HepG2 (cell line): ENCODE results near the gene EPB41L5. TPM values are rescaled to one million over a fixed set of nuclear protein-coding genes. Genes with fewer than 3 reads are reported as not detected.

Experiments used
- FOXJ3 ChIP-seq: sonication (generic); formaldehyde crosslinking; IDR thresholded peaks from 2 replicates; pipeline ENCODE4 v1.4.0; 2020; ENCODE audit warnings: missing genetic modification reagents, mild to moderate bottlenecking, borderline replicate concordance
- PCBP2 ChIP-seq: fragments of 200-400 bp; formaldehyde crosslinking; optimal IDR thresholded peaks from 2 replicates; pipeline ENCODE3; 2018; ENCODE audit warnings: low read length, low read depth; ENCODE audit not compliant: poor library complexity, severe bottlenecking
- RXRB ChIP-seq: IDR thresholded peaks from 2 replicates; pipeline ENCODE4 v1.6.1; 2016; ENCODE audit warnings: borderline replicate concordance, missing genetic modification reagents, missing compliant biosample characterization
- SAP130 ChIP-seq: IDR thresholded peaks from 2 replicates; pipeline ENCODE4 v1.6.1; 2016; ENCODE audit warnings: low read depth
- SRSF1 ChIP-seq: fragments of 200-400 bp; formaldehyde crosslinking; optimal IDR thresholded peaks from 2 replicates; pipeline ENCODE3; 2017; ENCODE audit warnings: mild to moderate bottlenecking, low read depth, low read length, moderate library complexity
- ZBTB42 ChIP-seq: sonication (generic); formaldehyde crosslinking; IDR thresholded peaks from 2 replicates; pipeline ENCODE4 v1.5.0; 2020; ENCODE audit warnings: mild to moderate bottlenecking, missing genetic modification reagents
- ZKSCAN1 ChIP-seq: fragments of 150-350 bp; IDR thresholded peaks from 2 replicates; pipeline ENCODE4 v1.6.1; 2014; ENCODE audit warnings: low read length
- ZNF225 ChIP-seq: sonication (generic); formaldehyde crosslinking; IDR thresholded peaks from 2 replicates; pipeline ENCODE4 v1.4.0; 2020; ENCODE audit warnings: mild to moderate bottlenecking, missing genetic modification reagents
- ZNF563 ChIP-seq: sonication (generic); formaldehyde crosslinking; IDR thresholded peaks from 2 replicates; pipeline ENCODE4 v1.8.0; 2022; ENCODE audit warnings: mild to moderate bottlenecking, moderate library complexity, missing genetic modification reagents
- ZNF678 ChIP-seq: sonication (generic); formaldehyde crosslinking; IDR thresholded peaks from 2 replicates; pipeline ENCODE4 v1.4.0; 2020; ENCODE audit warnings: mild to moderate bottlenecking, missing genetic modification reagents
- ZNF687 ChIP-seq: sonication (generic); formaldehyde crosslinking; IDR thresholded peaks from 2 replicates; pipeline ENCODE4 v1.5.1; 2020; ENCODE audit warnings: mild to moderate bottlenecking, missing genetic modification reagents, moderate library complexity
- ZNF883 ChIP-seq: sonication (generic); formaldehyde crosslinking; IDR thresholded peaks from 2 replicates; pipeline ENCODE4 v1.5.1; 2020; ENCODE audit warnings: mild to moderate bottlenecking, missing genetic modification reagents; ENCODE audit errors: not compliant biosample characterization
- polyA plus RNA-seq, 8 experiments: library from polyadenylated mRNA; depleted of rRNA in 3 of 8; stranded (reverse) in 7 of 8; unstranded in 1 of 8; fragments of >200 nt; fragmentation: Illumina TruSeq in 4 of 8; extraction: Trizol in 4 of 8; gene quantifications; 2 replicates each; pipeline versions ENCODE4 v1.2.1 to v1.2.3, GENCODE V29; 2011 to 2016; ENCODE audit warnings: low read depth in 4 of 8, missing spikeins in 1 of 8, mixed read lengths in 1 of 8; ENCODE audit not compliant: insufficient read depth in 1 of 8
- total RNA-seq, 5 experiments: library from RNA; depleted of rRNA; stranded (reverse); fragments of >200 nt; fragmentation: Illumina TruSeq; extraction: Trizol; gene quantifications; 2 replicates each; pipeline ENCODE4 v1.2.3, GENCODE V29; 2016; ENCODE audit warnings: low read depth in 1 of 5
- TF ChIP-seq, protein P1 (sequence below): sonication (generic); formaldehyde crosslinking; IDR thresholded peaks from 2 replicates; pipeline ENCODE4 v1.9.0; 2022; ENCODE audit warnings: missing genetic modification reagents, mild to moderate bottlenecking, borderline replicate concordance
- TF ChIP-seq, protein P2 (sequence below): sonication (generic); formaldehyde crosslinking; IDR thresholded peaks from 2 replicates; pipeline ENCODE4 v1.5.0; 2020; ENCODE audit warnings: mild to moderate bottlenecking, missing genetic modification reagents
- TF ChIP-seq, protein P3 (sequence below): sonication (generic); formaldehyde crosslinking; IDR thresholded peaks from 2 replicates; pipeline ENCODE4 v1.4.0; 2020; ENCODE audit warnings: mild to moderate bottlenecking, missing genetic modification reagents, borderline replicate concordance
- TF ChIP-seq, protein P4 (sequence below): sonication (generic); formaldehyde crosslinking; IDR thresholded peaks from 2 replicates; pipeline ENCODE4 v1.4.0; 2020; ENCODE audit warnings: mild to moderate bottlenecking, missing genetic modification reagents

The EPB41L5 gene
- total and polyA plus RNA-seq, 2 of the 13 experiments (the other 11 are each of a cell fraction or from before 2014, with no cell fraction given) = 40.5 to 47.5 TPM

- no peak for TF ChIP-seq PCBP2
- TF ChIP-seq FOXJ3 (CRISPR knock-in tag) = peak; percentile 98
- peak; percentile 93 for TF ChIP-seq RXRB (CRISPR knock-in tag)
- TF ChIP-seq ZBTB42 (CRISPR knock-in tag) = no peak
- peak; percentile 86 for TF ChIP-seq ZKSCAN1
- peak; percentile 94 for TF ChIP-seq SAP130 (CRISPR knock-in tag)
- TF ChIP-seq ZNF563 (CRISPR knock-in tag) = no peak
- TF ChIP-seq, protein P1, sequence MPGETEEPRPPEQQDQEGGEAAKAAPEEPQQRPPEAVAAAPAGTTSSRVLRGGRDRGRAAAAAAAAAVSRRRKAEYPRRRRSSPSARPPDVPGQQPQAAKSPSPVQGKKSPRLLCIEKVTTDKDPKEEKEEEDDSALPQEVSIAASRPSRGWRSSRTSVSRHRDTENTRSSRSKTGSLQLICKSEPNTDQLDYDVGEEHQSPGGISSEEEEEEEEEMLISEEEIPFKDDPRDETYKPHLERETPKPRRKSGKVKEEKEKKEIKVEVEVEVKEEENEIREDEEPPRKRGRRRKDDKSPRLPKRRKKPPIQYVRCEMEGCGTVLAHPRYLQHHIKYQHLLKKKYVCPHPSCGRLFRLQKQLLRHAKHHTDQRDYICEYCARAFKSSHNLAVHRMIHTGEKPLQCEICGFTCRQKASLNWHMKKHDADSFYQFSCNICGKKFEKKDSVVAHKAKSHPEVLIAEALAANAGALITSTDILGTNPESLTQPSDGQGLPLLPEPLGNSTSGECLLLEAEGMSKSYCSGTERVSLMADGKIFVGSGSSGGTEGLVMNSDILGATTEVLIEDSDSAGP (CRISPR knock-in tag) = no peak; the same call in 1 of the 2 replicates
- TF ChIP-seq, protein P2, sequence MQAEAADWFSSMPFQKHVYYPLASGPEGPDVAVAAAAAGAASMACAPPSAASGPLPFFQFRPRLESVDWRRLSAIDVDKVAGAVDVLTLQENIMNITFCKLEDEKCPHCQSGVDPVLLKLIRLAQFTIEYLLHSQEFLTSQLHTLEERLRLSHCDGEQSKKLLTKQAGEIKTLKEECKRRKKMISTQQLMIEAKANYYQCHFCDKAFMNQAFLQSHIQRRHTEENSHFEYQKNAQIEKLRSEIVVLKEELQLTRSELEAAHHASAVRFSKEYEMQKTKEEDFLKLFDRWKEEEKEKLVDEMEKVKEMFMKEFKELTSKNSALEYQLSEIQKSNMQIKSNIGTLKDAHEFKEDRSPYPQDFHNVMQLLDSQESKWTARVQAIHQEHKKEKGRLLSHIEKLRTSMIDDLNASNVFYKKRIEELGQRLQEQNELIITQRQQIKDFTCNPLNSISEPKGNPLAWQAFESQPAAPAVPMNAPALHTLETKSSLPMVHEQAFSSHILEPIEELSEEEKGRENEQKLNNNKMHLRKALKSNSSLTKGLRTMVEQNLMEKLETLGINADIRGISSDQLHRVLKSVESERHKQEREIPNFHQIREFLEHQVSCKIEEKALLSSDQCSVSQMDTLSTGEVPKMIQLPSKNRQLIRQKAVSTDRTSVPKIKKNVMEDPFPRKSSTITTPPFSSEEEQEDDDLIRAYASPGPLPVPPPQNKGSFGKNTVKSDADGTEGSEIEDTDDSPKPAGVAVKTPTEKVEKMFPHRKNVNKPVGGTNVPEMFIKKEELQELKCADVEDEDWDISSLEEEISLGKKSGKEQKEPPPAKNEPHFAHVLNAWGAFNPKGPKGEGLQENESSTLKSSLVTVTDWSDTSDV (CRISPR knock-in tag) = no peak
- TF ChIP-seq ZNF687 (CRISPR knock-in tag) = no peak
- no peak for TF ChIP-seq ZNF883 (CRISPR knock-in tag)
- no peak for TF ChIP-seq ZNF225 (CRISPR knock-in tag)
- no peak for TF ChIP-seq ZNF678 (CRISPR knock-in tag)
- TF ChIP-seq, protein P3, sequence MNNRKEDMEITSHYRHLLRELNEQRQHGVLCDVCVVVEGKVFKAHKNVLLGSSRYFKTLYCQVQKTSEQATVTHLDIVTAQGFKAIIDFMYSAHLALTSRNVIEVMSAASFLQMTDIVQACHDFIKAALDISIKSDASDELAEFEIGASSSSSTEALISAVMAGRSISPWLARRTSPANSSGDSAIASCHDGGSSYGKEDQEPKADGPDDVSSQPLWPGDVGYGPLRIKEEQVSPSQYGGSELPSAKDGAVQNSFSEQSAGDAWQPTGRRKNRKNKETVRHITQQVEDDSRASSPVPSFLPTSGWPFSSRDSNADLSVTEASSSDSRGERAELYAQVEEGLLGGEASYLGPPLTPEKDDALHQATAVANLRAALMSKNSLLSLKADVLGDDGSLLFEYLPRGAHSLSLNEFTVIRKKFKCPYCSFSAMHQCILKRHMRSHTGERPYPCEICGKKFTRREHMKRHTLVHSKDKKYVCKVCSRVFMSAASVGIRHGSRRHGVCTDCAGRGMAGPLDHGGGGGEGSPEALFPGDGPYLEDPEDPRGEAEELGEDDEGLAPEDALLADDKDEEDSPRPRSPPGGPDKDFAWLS (CRISPR knock-in tag) = no peak
- TF ChIP-seq SRSF1 = no peak
- TF ChIP-seq, protein P4, sequence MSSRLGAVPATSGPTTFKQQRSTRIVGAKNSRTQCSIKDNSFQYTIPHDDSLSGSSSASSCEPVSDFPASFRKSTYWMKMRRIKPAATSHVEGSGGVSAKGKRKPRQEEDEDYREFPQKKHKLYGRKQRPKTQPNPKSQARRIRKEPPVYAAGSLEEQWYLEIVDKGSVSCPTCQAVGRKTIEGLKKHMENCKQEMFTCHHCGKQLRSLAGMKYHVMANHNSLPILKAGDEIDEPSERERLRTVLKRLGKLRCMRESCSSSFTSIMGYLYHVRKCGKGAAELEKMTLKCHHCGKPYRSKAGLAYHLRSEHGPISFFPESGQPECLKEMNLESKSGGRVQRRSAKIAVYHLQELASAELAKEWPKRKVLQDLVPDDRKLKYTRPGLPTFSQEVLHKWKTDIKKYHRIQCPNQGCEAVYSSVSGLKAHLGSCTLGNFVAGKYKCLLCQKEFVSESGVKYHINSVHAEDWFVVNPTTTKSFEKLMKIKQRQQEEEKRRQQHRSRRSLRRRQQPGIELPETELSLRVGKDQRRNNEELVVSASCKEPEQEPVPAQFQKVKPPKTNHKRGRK (CRISPR knock-in tag) = no peak
Observed at GRCh38 chr2:120066800-120067547, 54.1 kb downstream of the EPB41L5 start (continued).
